Panc1 (cell line): Measurements from ENCODE around the gene CD2BP2. TPM values are rescaled to one million over a fixed set of nuclear protein-coding genes. Genes with fewer than 3 reads are reported as not detected.
A peak's percentile ranks its signal among the peaks of the same experiment; 100 is the strongest.

Experiments used
- ATAC-seq: fragments of 200-7000 bp; cut with Tn5 transposase; 2 replicates; pipeline ENCODE4 v1.9.1; 2020; ENCODE audit warnings: mild to moderate bottlenecking, moderate library complexity
- BruUV-seq: library from RNA; stranded (reverse); fragments of 400-500 nt; replicated peaks from 2 replicates; lab custom pipeline; 2021; lab: Mats Ljungman, UMichigan
- CTCF ChIA-PET: fragments of 300-600 bp; sonication (Branson Sonifier 250); formaldehyde crosslinking; loops from one replicate; lab custom pipeline; 2022; ENCODE audit warnings: antibody characterized with exemption; lab: Charles Lee
- POLR2A ChIA-PET: fragments of 300-600 bp; sonication (Branson Sonifier 250); formaldehyde crosslinking; loops from one replicate; lab custom pipeline; 2022; ENCODE audit warnings: antibody characterized with exemption; lab: Charles Lee
- DNase-seq: peaks from one replicate; pipeline ENCODE4 v3.0.0-alpha.2; 2010; ENCODE audit warnings: low read depth, low spot score
- H3K27ac ChIP-seq: 2 replicates; pipeline ENCODE4 v1.5.1; 2011; ENCODE audit warnings: mild to moderate bottlenecking, low read length, inconsistent platforms
- H3K27me3 ChIP-seq: fragments of 200-500 bp; sonication (Bioruptor generic); 2 replicates; pipeline ENCODE4 v1.6.0; 2014; ENCODE audit warnings: low read length, inconsistent platforms; ENCODE audit not compliant: control insufficient read depth, insufficient read depth
- H3K36me3 ChIP-seq: fragments of 200-500 bp; sonication (Bioruptor generic); 2 replicates; pipeline ENCODE4 v1.5.1; 2014; ENCODE audit warnings: inconsistent platforms, mild to moderate bottlenecking, low read length, moderate library complexity; ENCODE audit not compliant: control insufficient read depth, insufficient read depth
- H3K4me1 ChIP-seq: 2 replicates; pipeline ENCODE4 v1.5.1; 2011; ENCODE audit warnings: inconsistent platforms, mild to moderate bottlenecking, low read length, moderate library complexity; ENCODE audit not compliant: control insufficient read depth, insufficient read depth
- H3K4me3 ChIP-seq, 2 experiments: 2 replicates each; pipeline ENCODE4 v1.5.1; 2011 to 2012; ENCODE audit warnings: low read depth in 2 of 2, low read length in 2 of 2, mild to moderate bottlenecking in 2 of 2, inconsistent platforms in 1 of 2, moderate library complexity in 1 of 2
- H3K9me3 ChIP-seq: fragments of 200-500 bp; sonication (Bioruptor generic); 2 replicates; pipeline ENCODE4 v1.5.1; 2014; ENCODE audit warnings: low read depth, mild to moderate bottlenecking, inconsistent platforms, low read length, moderate library complexity; ENCODE audit not compliant: control insufficient read depth, insufficient read depth
- POLR2AphosphoS5 ChIP-seq: IDR thresholded peaks from 2 replicates; pipeline ENCODE4 v1.6.1; 2012; ENCODE audit warnings: mild to moderate bottlenecking, low read depth, low read length, moderate library complexity
- REST ChIP-seq, 2 experiments: IDR thresholded peaks; 2 replicates each; pipeline ENCODE4 v1.6.1; 2011 to 2012; ENCODE audit warnings: low read depth in 2 of 2, control low read depth in 1 of 2, low read length in 1 of 2, mild to moderate bottlenecking in 1 of 2, moderate library complexity in 1 of 2; ENCODE audit not compliant: insufficient read depth in 1 of 2
- SIN3A ChIP-seq: IDR thresholded peaks from 2 replicates; pipeline ENCODE4 v1.6.1; 2012; ENCODE audit warnings: low read depth, mild to moderate bottlenecking, low read length, moderate library complexity, borderline replicate concordance; ENCODE audit not compliant: insufficient read depth
- TCF7L2 ChIP-seq: IDR thresholded peaks from 2 replicates; pipeline ENCODE4 v1.6.1; 2011; ENCODE audit warnings: mild to moderate bottlenecking, low read depth, low read length, inconsistent platforms
- in situ Hi-C: cut with HindIII; loops from 2 replicates; pipeline ENCODE4 v1.10.0; 2016; ENCODE audit warnings: low sequenced_read_pairs, low pct_unique_long_range_greater_than_20kb
- intact Hi-C: fragments of 100-400 bp; cut with micrococcal nuclease; formaldehyde crosslinking; loops from one replicate; pipeline ENCODE4 v1.10.0; 2022; ENCODE audit not compliant: unreplicated experiment
- total RNA-seq: library from RNA; stranded (reverse); gene quantifications from one replicate; pipeline ENCODE4 v1.2.1, GENCODE V29; 2021; ENCODE audit not compliant: unreplicated experiment
- TF ChIP-seq, protein P1 (sequence below): fragments of 450-650 bp; IDR thresholded peaks from 2 replicates; pipeline ENCODE4 v1.5.1; 2017; ENCODE audit warnings: mild to moderate bottlenecking

CD2BP2 gene
- total RNA-seq, 1 experiment from 2014 or later: 90.7 TPM

DNA sequence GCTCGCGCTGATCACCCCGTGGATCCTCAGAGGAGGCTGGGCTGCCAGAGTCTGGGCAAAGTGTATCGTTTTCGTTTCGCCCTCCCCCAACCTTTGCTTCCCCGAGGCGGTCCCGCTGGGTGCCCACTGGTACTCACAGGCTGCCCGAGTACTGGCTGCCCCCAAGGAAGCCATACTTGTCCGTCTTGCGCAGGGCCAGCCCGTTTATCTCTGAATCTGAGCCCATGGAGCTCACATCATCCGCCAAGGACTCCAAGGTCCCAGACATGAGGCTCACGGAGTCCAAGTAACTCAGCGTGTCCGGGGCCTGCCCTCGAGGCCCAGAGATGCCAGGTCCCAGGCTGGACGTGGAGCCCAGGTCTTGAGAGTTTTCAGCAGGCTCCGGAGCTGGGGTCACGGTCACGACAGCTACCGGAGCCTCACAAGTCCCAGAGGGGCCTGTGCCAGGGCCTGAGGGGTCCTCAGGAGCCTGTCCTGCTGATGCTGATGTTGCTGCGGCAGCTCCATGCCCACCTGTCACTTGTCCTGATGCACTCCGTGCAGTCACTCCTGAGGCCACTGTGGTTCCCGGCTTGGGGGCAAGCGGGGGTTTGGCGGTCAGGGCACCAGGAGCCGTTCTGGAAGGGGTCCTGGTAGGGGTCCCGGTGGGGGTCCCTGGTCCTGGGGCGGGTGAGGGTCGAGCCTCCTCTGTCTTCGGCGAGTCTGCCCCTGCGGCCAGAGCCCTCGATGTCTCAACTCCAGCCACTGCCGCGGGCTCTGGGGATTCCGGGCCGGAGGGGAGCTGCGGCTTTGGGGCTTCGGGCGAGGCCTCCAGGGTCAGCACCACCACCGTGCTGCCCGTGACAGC is 14.2 kb upstream of the CD2BP2 start:
- POLR2A ChIA-PET: interaction anchor here (0.6 to 0.8 kb wide), 2 partner anchors 9 to 20 kb away, joined by 4 to 5 read pairs; no protein-coding TSS in a partner anchor
- CTCF ChIA-PET: no interaction called here
- DNase-seq (no peak), ATAC-seq (no peak)
- Histone ChIP-seq H3K27ac (peak overlapping the region; percentile 75), H3K27me3 (no peaks in the 10 kb centered on the region), H3K9me3 (no peaks in the 10 kb centered on the region), H3K4me3 (peak overlapping the region; percentile 80 to 85), H3K36me3 (peaks cover 6% of the 10 kb centered on the region), H3K4me1 (0 out of 2 replicates have a peak, but pooled peaks cover 7% of the 10 kb centered on the region)
- in situ Hi-C loops (no loop called here), intact Hi-C loops (no loop called here)
- TF ChIP-seq TCF7L2: no peak
- TF ChIP-seq POLR2AphosphoS5: no peak
- TF ChIP-seq SIN3A: no peak
- TF ChIP-seq, protein P1, sequence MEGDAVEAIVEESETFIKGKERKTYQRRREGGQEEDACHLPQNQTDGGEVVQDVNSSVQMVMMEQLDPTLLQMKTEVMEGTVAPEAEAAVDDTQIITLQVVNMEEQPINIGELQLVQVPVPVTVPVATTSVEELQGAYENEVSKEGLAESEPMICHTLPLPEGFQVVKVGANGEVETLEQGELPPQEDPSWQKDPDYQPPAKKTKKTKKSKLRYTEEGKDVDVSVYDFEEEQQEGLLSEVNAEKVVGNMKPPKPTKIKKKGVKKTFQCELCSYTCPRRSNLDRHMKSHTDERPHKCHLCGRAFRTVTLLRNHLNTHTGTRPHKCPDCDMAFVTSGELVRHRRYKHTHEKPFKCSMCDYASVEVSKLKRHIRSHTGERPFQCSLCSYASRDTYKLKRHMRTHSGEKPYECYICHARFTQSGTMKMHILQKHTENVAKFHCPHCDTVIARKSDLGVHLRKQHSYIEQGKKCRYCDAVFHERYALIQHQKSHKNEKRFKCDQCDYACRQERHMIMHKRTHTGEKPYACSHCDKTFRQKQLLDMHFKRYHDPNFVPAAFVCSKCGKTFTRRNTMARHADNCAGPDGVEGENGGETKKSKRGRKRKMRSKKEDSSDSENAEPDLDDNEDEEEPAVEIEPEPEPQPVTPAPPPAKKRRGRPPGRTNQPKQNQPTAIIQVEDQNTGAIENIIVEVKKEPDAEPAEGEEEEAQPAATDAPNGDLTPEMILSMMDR: no peak
- TF ChIP-seq REST (IDR thresholded peaks at IDR 0.05; ENCODE audit: insufficient read depth in 1 of 2, low read depth in 2 of 2, low read length in 1 of 2): no peak
- BruUV-seq: no TSS peak

DNA sequence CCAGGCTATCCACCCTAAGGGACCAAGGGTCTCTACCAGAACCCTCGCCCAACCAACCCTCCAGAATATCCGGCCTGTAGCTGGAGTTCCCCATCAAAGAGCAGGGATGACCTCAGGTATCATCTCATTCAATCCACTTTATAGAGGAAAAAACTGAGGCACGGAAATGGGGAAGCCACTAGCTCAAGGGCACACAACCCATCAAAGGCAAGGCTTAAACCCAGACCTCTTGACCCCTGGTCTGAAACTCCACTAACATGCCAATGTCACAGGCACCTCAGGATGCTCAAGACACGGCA is 13.6 kb upstream of the CD2BP2 start:
- CTCF ChIA-PET: no interaction called here
- no peak for TF ChIP-seq REST (IDR thresholded peaks at IDR 0.05; ENCODE audit: insufficient read depth in 1 of 2, low read depth in 2 of 2, low read length in 1 of 2)
- TF ChIP-seq, protein P1: no peak
- TF ChIP-seq TCF7L2: no peak
- no peak for TF ChIP-seq SIN3A
- no peak for TF ChIP-seq POLR2AphosphoS5
- ATAC-seq (no peak), DNase-seq (no peak)
- Histone ChIP-seq H3K9me3 (no peaks in the 10 kb centered on the region), H3K4me3 (peak overlapping the region; percentile 80 to 85), H3K4me1 (0 out of 2 replicates have a peak, but pooled peaks cover 7% of the 10 kb centered on the region), H3K27ac (peak overlapping the region; percentile 75), H3K36me3 (peaks cover 6% of the 10 kb centered on the region), H3K27me3 (no peaks in the 10 kb centered on the region)
- intact Hi-C loops: no loop called here
- POLR2A ChIA-PET: interaction anchor here (0.8 kb wide), 1 partner anchor 20 kb away, joined by 5 read pairs; no protein-coding TSS in a partner anchor
- BruUV-seq: no TSS peak
- in situ Hi-C loops: no loop called here
